NCI-H2171 treated with DMSO at 0.1 percent for 48 hours (cell line): Measurements from ENCODE around the gene PAPPA.

Experiments used
- DNase-seq: peaks from one replicate; lab custom pipeline; 2025; lab: John Stamatoyannopoulos, UW

Gene PAPPA

GRCh38 chr9:116182876-116183275 lies 29.3 kb downstream of the PAPPA start:
- DNase-seq, result peak; percentile 89

GRCh38 chr9:116187570-116188170 lies 34.1 kb downstream of the PAPPA start:
- no peak for DNase-seq

DNA sequence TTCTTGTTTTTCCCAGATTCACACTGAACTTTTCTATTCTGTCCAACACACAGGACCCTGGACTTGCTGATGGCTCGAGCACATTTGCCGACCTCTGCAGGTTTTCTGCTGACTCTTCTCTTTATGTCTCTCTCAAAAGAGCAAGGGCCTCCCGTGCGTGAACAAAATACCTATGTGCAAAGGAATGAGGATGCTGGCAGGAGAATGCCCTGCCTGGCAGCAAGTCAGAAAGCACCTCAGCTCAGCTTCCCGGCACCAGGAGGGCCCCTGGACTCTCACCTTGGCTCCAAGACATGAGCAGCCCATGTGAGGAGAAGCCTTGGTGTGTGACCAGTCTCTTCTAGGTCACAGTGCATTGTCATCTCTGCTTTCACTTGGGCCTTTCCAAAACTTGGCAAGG lies 36.1 kb downstream of the PAPPA start:
- no peak for DNase-seq

DNA sequence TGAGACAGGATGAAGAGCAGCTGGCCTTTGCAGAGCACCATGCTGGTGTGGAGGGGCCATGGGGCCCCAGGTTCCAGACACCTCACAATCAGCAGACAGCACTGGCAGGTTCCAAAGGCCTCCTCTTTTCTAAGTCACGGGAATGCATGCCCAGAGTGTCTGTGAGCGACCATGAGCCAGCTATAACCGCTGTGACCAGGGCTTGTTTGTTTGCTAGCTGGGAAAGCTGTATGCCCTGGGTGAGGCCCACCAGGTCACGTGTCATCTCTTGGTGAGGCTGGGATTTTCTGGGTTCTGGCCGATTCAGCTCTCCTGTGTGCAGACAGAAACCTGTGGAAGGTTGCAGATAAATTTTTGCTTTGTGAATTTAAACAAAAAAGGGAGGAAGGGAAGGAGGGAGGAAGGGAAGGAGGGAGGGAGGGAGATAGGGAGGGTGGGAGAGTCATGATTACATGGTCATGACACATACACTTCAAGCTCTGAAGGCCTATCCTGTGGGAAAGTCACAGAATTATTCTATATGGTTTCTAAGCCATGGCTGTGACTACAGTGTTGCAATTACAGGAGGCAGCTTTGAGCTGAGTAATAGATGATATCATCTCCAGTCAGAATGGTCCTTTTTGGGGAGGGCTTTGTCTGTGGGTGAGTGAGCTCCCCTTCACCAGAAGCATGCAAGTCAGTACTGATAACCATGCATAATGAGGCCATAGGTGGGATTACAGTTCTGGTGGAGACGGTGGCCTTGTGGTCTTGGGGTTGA lies 37.2 kb downstream of the PAPPA start:
- DNase-seq, result no peak

DNA sequence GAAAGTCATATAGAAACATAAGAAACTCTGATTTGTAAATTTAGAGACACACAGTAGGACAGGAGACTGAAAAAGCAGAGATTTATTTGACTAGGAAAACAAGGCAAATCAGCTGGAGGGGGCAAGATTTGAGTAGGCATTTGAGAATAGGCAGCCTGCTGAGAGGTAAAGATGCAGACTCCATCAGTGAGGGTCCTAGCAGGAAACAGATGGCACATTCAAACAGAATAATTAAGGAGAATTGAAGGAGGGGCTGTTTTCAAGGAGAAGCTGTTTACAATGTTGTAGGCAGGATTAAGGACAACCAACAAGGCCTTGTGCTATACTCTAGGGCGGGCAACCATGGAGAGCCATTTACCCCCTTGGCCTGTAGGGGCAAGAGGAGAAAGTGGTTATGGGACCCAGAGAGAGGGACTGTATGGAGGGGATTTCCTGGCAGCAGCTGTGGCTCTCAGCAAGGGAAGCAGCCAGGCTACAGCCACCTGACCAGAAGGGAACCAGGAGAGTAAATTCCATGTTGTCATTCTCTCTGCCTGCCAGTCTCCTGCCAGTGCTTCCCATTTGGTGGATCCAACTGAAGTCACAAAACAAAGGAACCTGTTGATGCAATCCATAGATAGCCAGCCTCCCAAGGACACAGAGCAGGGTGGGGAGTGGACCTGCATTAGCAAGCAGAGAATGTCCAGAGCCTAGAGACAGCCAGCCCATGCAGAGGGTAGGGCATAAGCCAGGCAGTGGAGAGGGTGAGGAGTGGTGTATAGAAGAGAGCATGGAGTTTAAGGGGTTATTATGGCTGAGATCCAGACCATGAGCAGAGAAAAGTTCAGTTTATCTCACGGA lies 38.2 kb downstream of the PAPPA start:
- peak; percentile 76 for DNase-seq

DNA sequence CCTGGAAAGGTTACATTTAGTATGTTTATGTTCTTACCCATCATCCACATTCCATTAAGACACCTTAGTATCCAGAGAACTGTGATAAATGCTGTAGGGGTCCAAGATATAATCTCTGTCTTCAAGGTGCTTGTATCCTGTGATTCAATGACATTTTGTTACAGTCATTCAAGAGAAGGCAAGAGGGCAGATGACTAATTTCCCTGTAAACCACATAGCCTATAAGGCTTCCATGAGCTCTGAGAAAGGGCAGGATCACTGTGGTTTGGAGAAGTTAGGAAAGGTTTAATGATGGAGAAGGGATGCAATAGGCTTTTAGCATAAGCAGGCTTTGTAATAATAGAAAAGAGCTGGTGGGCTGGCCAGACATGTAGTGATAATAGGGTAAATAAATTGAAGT lies 40.0 kb downstream of the PAPPA start:
- DNase-seq, result no peak

GRCh38 chr9:116196806-116197205 lies 43.2 kb downstream of the PAPPA start:
- no peak for DNase-seq

DNA sequence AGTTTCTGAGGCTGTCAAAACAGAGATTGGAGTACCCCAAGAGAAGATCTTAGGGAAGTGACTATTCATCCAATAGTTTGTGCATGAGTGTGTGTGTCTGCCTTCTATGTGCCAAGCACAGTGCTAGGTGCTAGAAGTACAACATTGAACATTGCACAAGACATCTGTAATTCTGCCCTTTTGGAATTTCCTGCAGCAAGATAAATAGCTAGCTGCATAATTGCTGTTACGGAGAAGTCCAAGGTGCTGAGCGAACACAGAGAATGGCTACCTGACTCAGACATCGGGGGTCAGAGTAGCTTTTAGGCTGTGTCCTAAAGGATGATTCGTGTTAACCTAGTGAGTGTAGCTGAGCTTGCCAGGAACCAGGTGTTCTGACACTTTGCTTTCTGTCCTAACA lies 44.8 kb downstream of the PAPPA start:
- DNase-seq, result no peak

GRCh38 chr9:116202219-116202912 lies 48.8 kb downstream of the PAPPA start:
- DNase-seq, result no peak

GRCh38 chr9:116204252-116204882 lies 50.8 kb downstream of the PAPPA start:
- DNase-seq, result no peak

DNA sequence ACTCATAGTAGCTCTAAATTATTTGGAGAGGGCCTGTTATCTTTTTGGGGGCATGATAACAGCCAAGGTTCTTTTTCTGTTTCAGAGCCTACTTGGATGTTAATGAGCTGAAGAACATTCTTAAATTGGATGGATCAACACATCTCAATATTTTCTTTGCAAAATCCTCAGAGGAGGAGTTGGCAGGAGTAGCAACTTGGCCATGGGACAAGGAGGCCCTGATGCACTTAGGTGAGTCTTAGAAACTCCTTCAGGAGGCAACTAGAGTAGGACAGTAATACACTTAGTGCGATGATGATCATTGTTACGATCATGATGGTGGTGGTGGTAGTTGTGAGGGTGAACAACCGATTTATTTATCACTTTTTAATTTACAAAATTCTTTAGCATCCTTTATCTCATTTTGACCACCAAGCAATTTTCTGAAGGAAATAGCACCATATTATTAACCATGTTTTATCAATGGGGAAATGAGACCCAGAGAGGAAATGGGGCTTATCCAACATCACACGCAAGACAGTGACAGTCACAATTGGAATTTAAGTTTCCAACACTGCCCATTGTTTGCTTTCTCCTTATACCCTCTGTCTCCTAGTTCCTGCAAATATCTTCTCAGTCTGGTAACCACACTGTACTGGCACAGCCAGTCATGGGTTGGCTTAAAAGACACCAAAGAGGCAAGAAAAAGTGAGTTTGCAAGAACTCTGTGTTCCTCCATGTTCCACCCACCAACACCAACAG lies 54.0 kb downstream of the PAPPA start:
- no peak for DNase-seq

GRCh38 chr9:116208417-116209232 lies 55.0 kb downstream of the PAPPA start:
- peak; percentile 57 for DNase-seq

GRCh38 chr9:116209414-116210116 lies 56.0 kb downstream of the PAPPA start:
- peak; percentile 25 for DNase-seq

- no peak for DNase-seq
Observed at GRCh38 chr9:116212986-116213692, 59.5 kb downstream of the PAPPA start.

- DNase-seq, result no peak
Observed at GRCh38 chr9:116213693-116214047, 60.1 kb downstream of the PAPPA start.

GRCh38 chr9:116218399-116218798 lies 64.8 kb downstream of the PAPPA start:
- DNase-seq, result no peak

DNA sequence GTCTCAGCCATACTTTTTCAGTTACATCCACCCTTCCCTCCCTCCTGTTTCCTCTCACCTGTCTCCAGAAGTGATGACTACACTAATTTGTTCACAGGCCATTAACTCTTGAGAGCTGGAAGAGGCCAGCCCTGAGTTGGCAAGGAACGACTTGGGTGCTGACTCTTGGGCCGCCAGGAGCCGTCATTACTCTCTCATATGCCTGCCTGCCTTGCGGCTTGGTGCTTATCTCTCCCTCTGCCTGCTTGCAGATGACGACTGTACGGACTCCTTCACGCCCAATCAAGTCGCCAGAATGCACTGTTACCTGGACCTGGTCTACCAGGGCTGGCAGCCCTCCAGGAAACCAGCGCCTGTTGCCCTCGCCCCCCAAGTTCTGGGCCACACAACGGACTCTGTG lies 66.1 kb downstream of the PAPPA start:
- DNase-seq, result peak; percentile 89

DNA sequence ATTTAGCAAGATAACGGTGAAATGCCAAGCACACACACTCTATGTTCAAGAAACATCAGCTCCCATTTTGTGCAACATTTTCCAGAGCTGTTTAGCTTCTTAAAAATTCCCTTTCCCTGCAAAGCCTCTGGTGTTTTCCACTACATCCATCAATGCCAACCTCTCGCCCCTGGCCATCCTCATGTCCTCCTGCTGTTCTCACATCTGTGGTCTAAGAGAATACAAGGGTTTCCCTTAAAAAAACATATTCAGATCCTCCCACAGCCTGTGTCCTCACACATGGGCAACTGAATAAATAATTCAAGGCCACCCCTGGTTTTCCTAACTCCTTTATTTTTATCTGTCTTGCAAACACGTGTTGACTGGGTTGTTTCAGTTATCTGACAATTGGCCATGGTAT lies 70.3 kb downstream of the PAPPA start:
- DNase-seq, result no peak

DNA sequence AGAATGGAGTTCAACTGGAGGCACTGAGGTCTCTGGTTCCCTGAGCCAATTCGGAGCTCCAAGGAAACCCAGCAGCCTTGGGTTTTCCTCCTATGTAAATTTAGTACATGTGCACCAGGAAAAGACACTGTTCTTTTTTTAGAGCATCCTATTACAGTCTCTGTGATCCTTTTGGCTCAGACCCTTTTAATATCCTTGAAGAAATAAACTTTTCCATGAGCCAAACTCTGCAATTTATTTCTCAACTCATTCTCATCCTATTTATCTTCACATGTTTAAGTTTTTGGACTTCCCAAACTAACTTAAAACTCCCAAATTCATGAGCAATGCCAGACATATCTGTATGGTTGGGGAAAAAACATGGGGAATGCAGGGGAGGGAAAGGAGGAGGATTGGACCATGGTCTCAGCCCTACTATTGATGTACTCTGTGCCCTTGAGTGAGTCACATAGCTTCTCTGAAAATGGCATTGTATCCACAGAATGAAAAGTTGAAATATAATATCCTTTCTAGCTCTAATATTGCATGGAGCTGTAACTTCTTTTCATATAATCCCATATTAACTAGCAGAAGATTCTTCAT lies 76.6 kb downstream of the PAPPA start:
- no peak for DNase-seq
